Kidney (tissue), 14 donors: ENCODE data around the gene CCDC57. TPM values are rescaled to one million over a fixed set of nuclear protein-coding genes. Genes with fewer than 3 reads are reported as not detected.

Experiments used
- DNase-seq, 5 donors: peaks; one replicate each; pipeline ENCODE4 v3.0.0-alpha.2; 2013 to 2020
- FAIRE-seq: peaks from 2 replicates; lab custom pipeline; 2012; peaks lifted over from hg19 to GRCh38; lab: Jason Lieb, UNC
- H3K27ac ChIP-seq, 2 donors: one replicate each; pipeline ENCODE4 v1.7.0; 2013; ENCODE audit warnings: low read depth in 2 of 2, low read length in 2 of 2, inconsistent platforms in 1 of 2
- H3K27me3 ChIP-seq: one replicate; pipeline ENCODE4 v1.7.1; 2013; ENCODE audit warnings: low read length, inconsistent platforms; ENCODE audit not compliant: control insufficient read depth, insufficient read depth
- H3K36me3 ChIP-seq, 3 donors: one replicate each; pipeline versions ENCODE4 v1.7.0 to v1.7.1; 2013; ENCODE audit warnings: low read length in 3 of 3, control low read depth in 1 of 3, inconsistent platforms in 1 of 3; ENCODE audit not compliant: insufficient read depth in 3 of 3, control insufficient read depth in 2 of 3
- H3K4me1 ChIP-seq, 3 donors: one replicate each; pipeline versions ENCODE4 v1.7.0 to v1.7.1; 2013; ENCODE audit warnings: low read length in 3 of 3, inconsistent platforms in 1 of 3, low read depth in 1 of 3; ENCODE audit not compliant: control insufficient read depth in 2 of 3, insufficient read depth in 2 of 3
- H3K4me3 ChIP-seq, 3 donors: one replicate each; pipeline versions ENCODE4 v1.7.0 to v1.8.1; 2013; ENCODE audit warnings: low read length in 3 of 3, control low read depth in 1 of 3, inconsistent platforms in 1 of 3
- H3K9ac ChIP-seq, 3 donors: one replicate each; pipeline versions ENCODE4 v1.7.0 to v1.7.1; 2013; ENCODE audit warnings: low read length in 3 of 3, control low read depth in 1 of 3, inconsistent platforms in 1 of 3
- H3K9me3 ChIP-seq, 3 donors: one replicate each; pipeline versions ENCODE4 v1.7.0 to v1.7.1; 2013; ENCODE audit warnings: low read length in 3 of 3, control low read depth in 1 of 3, inconsistent platforms in 1 of 3; ENCODE audit not compliant: control insufficient read depth in 2 of 3, insufficient read depth in 1 of 3
- intact Hi-C: fragments of 100-400 bp; cut with DNase I; formaldehyde crosslinking; loops from one replicate; pipeline ENCODE4 v1.11.1; 2022
- polyA plus RNA-seq: library from polyadenylated mRNA; stranded (reverse); fragments of 350-450 nt; fragmentation: Illumina TruSeq; extraction: RNeasy Lipid Tissue Mini Kit (QIAGEN cat#74804); gene quantifications from one replicate; pipeline ENCODE4 v1.2.3, GENCODE V29; 2014; ENCODE audit warnings: low read depth, low replicate concordance; ENCODE audit not compliant: insufficient read depth
- total RNA-seq: library from RNA; stranded (reverse); fragmentation: NEBNext Ultra II Directional; extraction: Animal tissue kit (Norgen Biotek cat#: 25700); gene quantifications from one replicate; pipeline ENCODE4 v1.2.1, GENCODE V29; 2021
- TF ChIP-seq, protein P1 (sequence below): IDR thresholded peaks from 3 replicates; pipeline ENCODE4 v1.5.1; 2012; ENCODE audit warnings: mild to moderate bottlenecking, moderate library complexity, borderline replicate concordance; ENCODE audit not compliant: insufficient read depth; ENCODE audit errors: extremely low read depth
- donor health status: control.
- donor health status: control.
- donor health status: control.
- donor health status: control.
- donor health status: control.
- donor health status: DM: yes; HTN: yes; CAD: no.
- donor health status: Normal renal cell carcinoma (clear cell type).

CCDC57 gene
- total and polyA plus RNA-seq, 2 donors from 2014 or later = 46.7 to 79.4 TPM

DNA sequence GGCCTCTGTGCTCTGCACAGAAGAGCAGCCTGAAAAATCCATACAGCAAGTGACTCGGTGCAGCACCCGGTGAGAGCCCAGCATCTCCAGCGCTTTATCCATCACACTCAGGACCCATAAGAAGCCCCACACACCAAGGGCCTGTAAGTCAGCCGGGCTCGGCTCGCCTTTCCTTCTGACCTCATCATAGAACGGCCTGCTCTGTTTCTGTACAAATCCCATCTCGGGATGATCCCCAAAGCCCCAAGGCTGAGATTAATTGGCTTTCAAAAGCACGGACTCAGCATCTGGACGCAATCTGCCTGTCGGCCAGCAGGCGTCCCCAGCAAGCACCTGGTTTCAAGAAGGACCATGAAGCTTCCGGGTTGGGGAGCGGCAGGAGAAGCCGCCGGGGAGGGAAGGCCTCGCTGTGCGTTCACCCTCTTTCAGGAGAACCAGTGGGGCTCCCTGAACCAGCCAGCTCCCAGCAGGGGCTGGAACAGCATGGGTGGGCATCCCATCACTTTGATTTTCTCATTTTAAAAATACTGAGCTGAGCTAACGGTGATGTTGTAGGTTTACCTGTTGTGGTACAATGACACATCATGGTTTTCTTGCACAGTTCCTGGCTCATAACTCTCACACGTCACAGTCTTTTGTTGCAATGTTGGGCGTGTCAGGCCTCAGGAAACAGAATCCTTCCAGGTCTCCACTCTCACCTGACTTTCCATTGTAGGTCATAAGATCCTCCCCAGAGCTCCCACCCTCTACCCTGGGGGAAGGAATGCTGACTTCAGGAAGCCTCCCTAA is 6.7 kb downstream of the CCDC57 start:
- H3K9ac ChIP-seq = no peak overlapping the region

DNA sequence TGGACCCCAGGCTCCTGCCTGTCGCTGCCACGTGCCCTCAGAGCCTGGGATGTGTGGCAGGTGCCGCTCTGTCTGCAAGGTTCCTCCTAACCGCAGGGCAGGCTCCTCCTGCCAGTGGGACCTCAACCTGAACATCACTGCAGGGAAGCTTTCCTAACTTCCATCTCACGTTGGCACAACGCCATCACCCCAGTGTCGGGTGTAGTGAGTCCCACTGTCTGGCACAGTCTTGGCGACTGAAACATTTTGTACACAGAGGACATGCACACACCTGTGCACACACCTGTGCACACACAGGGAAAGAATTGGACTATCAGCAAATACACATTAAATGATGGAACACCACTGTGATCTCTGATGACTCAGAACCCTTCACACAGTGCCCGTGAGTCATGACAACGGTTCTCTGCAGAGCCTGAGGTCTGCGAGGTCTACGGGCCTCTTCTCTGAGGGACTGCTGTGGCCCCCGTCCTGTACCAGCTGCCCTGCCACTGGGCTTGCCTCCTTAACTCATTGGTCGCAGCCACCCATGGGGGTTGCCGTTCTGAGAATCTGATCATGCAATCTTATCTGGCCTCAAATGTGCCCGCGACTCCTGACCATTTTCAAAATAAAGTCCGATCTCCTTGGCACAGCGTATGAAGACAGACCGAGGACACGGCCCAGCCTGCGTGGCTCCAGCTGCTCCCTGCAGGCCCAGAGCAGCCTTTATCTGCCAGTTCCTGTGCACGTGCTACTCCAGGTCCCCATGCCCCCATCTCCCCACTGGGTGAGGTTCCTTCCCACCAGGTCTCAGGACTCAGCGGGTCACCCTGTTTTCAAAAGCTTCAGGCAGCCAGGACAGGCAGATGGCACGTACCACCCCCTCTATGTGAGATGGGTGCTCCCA is 7.6 kb downstream of the CCDC57 start:
- DNase-seq (no peak), FAIRE-seq (no peak)
- TF ChIP-seq, protein P1, sequence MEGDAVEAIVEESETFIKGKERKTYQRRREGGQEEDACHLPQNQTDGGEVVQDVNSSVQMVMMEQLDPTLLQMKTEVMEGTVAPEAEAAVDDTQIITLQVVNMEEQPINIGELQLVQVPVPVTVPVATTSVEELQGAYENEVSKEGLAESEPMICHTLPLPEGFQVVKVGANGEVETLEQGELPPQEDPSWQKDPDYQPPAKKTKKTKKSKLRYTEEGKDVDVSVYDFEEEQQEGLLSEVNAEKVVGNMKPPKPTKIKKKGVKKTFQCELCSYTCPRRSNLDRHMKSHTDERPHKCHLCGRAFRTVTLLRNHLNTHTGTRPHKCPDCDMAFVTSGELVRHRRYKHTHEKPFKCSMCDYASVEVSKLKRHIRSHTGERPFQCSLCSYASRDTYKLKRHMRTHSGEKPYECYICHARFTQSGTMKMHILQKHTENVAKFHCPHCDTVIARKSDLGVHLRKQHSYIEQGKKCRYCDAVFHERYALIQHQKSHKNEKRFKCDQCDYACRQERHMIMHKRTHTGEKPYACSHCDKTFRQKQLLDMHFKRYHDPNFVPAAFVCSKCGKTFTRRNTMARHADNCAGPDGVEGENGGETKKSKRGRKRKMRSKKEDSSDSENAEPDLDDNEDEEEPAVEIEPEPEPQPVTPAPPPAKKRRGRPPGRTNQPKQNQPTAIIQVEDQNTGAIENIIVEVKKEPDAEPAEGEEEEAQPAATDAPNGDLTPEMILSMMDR = no peak
- intact Hi-C loops = loop anchor here (10.0 kb wide), 1 partner anchor 120 kb away; no protein-coding TSS in a partner anchor
- H3K27ac ChIP-seq = no peak overlapping the region
- no peaks in the 10 kb centered on the region for H3K9me3 ChIP-seq
- H3K9ac ChIP-seq = no peak overlapping the region
- peaks cover 0 to 2% (median 0%) of the 10 kb centered on the region in 3 donors for H3K4me1 ChIP-seq
- no peaks in the 10 kb centered on the region for H3K27me3 ChIP-seq
- H3K36me3 ChIP-seq = no peaks in the 10 kb centered on the region
- H3K4me3 ChIP-seq = no peak overlapping the region

More for the DNA sequence above, 6.7 kb downstream of the CCDC57 start:
- H3K27me3 ChIP-seq = no peaks in the 10 kb centered on the region
- no peaks in the 10 kb centered on the region for H3K36me3 ChIP-seq
- DNase-seq = peak; percentile 72 to 94 (median 81)
- TF ChIP-seq, protein P1 = peak; percentile 92
- no peaks in the 10 kb centered on the region for H3K9me3 ChIP-seq
- FAIRE-seq = no peak
- H3K27ac ChIP-seq = peak overlapping the region; percentile 28 to 48
- H3K4me3 ChIP-seq = peak overlapping the region in 1 of 3 donors; percentile 26
- intact Hi-C loops = loop anchor here (10.0 kb wide), 1 partner anchor 119 kb away; no protein-coding TSS in a partner anchor
- H3K4me1 ChIP-seq = peaks cover 0 to 2% (median 0%) of the 10 kb centered on the region in 3 donors

DNA sequence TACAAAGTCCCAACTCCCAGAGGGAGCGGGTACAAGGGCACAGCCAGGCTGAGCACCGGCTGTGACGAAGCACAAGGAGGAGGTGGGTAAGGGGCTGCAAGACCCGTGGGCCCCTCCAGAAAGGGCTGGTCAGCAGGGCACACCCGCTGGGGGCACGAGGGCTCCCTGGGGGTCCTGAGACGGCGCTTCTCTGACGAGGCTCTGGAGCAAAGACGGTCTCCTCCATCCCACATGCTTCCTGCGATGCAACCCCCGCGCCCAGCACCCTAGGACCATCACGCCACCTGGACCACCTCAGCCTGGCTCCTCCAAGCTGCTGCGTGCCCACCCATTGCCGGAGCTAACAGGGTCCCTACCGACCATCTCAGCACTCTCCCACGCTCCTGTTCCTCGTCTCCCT is 8.7 kb downstream of the CCDC57 start:
- Histone ChIP-seq H3K36me3 (peaks cover 0 to 7% (median 0%) of the 10 kb centered on the region in 3 donors), H3K4me1 (peaks cover 0 to 2% (median 0%) of the 10 kb centered on the region in 3 donors), H3K27me3 (no peaks in the 10 kb centered on the region), H3K27ac (no peak overlapping the region), H3K9ac (no peak overlapping the region), H3K4me3 (no peak overlapping the region), H3K9me3 (no peaks in the 10 kb centered on the region)
- intact Hi-C loops = loop anchor here (10.0 kb wide), 1 partner anchor 121 kb away; no protein-coding TSS in a partner anchor
- no peak for FAIRE-seq
- TF ChIP-seq, protein P1 = no peak
- no peak for DNase-seq
